Upper lobe of left lung (tissue), 6 donors: Measurements from ENCODE around the gene SFXN5. TPM values are rescaled to one million over a fixed set of nuclear protein-coding genes. Genes with fewer than 3 reads are reported as not detected.

Source experiments
- ATAC-seq, 2 donors: fragments of 200-7000 bp; cut with Tn5 transposase; one replicate each; pipeline ENCODE4 v1.9.1; 2022; ENCODE audit warnings: mild to moderate bottlenecking in 2 of 2, moderate library complexity in 2 of 2; ENCODE audit not compliant: low FRiP score in 2 of 2
- DNase-seq, 2 donors: peaks; one replicate each; pipeline ENCODE4 v3.0.0-alpha.2; 2019 to 2020
- H3K27ac ChIP-seq, 4 donors: fragments of 200-600 bp; sonication (generic); one replicate each; pipeline ENCODE4 v1.5.1; 2016 to 2019
- H3K27me3 ChIP-seq, 4 donors: fragments of 200-600 bp; sonication (generic); one replicate each; pipeline ENCODE4 v1.5.1; 2017 to 2019
- H3K36me3 ChIP-seq, 4 donors: fragments of 200-600 bp; sonication (generic); one replicate each; pipeline ENCODE4 v1.5.1; 2016 to 2019
- H3K4me1 ChIP-seq, 4 donors: fragments of 200-600 bp; sonication (generic); one replicate each; pipeline ENCODE4 v1.5.1; 2018 to 2019
- H3K4me3 ChIP-seq, 4 donors: fragments of 200-600 bp; sonication (generic); one replicate each; pipeline ENCODE4 v1.5.1; 2017 to 2019; ENCODE audit warnings: mild to moderate bottlenecking in 2 of 4, moderate library complexity in 1 of 4
- H3K9me3 ChIP-seq, 4 donors: fragments of 200-600 bp; sonication (generic); one replicate each; pipeline ENCODE4 v1.5.1; 2018 to 2019
- EP300 ChIP-seq, 4 donors: sonication (generic); formaldehyde crosslinking; IDR thresholded peaks; one replicate each; pipeline ENCODE4 v1.5.1; 2017; ENCODE audit warnings: antibody characterized with exemption in 4 of 4, control low read depth in 2 of 4
- POLR2A ChIP-seq, 4 donors: fragments of 450-650 bp; IDR thresholded peaks; one replicate each; pipeline ENCODE4 v1.5.1; 2016 to 2017; ENCODE audit warnings: antibody characterized with exemption in 4 of 4, mild to moderate bottlenecking in 2 of 4
- POLR2AphosphoS5 ChIP-seq, 2 donors: sonication (generic); formaldehyde crosslinking; IDR thresholded peaks; one replicate each; pipeline ENCODE4 v1.5.1; 2017; ENCODE audit warnings: antibody characterized with exemption in 2 of 2
- WGBS, 2 donors: methylation state at CpG; one replicate each; pipeline ENCODE4 v1.1.5; 2017 to 2018; 5-methylcytosine and 5-hydroxymethylcytosine counted together
- total RNA-seq, 6 donors: library from RNA; depleted of rRNA in 4 of 6; stranded (reverse); fragments of >200 nt in 4 of 6; gene quantifications; one replicate each; pipeline versions ENCODE4 v1.1.0 to v1.2.1, GENCODE V29; 2016 to 2021
- TF ChIP-seq, protein P1 (sequence below), 6 experiments: fragments of 450-650 bp in 4 of 6; fragments of 200-600 bp in 2 of 6; sonication (generic) in 2 of 6; IDR thresholded peaks; one replicate each; pipeline ENCODE4 v1.5.1; 2016 to 2019; ENCODE audit warnings: antibody characterized with exemption in 6 of 6
- donor health status: DM: no; HTN: no; CAD: no; lungs with moderate emphysema.
- donor health status: DM: no; HTN: yes; CAD: no; lungs with severe emphysema.

SFXN5 gene
- total RNA-seq, 6 donors from 2014 or later: 10.8 to 44.0 (median 13.7) TPM

DNA sequence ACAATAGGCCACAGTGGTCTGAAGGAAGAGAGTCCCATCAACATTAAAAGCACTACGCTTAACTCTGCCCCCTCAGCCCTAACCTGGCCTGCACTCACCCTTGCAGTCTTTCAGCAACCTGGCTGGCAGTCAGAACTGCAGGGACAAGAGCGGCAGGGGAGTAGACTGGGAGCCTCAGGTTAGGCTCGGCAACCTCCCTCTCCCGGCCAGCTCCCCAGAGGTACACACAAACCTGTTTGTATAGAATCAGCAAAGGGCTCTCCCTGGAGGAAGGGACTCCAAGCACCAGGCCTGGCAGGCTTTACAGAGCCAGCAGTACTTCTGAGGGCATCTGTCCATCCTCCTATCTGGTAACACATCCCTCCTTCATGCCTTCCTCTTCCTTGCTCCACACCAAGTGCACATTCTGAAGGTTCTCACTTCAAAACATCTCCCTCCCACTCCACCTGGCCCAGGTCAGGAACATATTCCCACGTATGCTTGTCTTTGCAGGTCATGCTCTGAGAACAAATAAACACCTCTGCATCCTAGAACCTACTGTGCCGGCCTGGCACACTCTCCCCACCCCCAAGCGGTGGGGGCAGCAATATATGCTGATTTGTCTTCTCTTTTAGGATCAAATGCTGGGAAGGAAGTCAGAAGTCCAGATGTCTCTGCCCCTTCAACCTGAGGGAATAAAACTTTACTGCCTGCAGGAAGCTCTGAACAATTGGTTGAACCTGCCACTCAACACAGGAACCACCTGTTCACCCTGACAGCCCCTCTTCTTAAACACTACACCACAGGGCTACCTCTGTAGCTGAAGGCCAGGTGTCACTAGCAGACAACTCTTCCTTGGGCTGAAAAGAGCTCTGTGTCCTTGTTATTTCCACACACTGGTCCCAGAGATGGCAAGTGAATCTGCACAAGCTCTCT, 12.6 kb upstream of the SFXN5 start:
- H3K4me3 ChIP-seq: no peak overlapping the region
- no peak overlapping the region for H3K27ac ChIP-seq
- no peaks in the 10 kb centered on the region for H3K9me3 ChIP-seq
- 79 to 84% methylated on average over 7 of the region's 7 CpGs for WGBS, 2 donors
- ATAC-seq (no peak), DNase-seq (no peak)
- no peaks in the 10 kb centered on the region for H3K4me1 ChIP-seq
- H3K36me3 ChIP-seq: peaks cover 0 to 55% (median 22%) of the 10 kb centered on the region in 4 donors
- no peaks in the 10 kb centered on the region for H3K27me3 ChIP-seq
- TF ChIP-seq, protein P1, sequence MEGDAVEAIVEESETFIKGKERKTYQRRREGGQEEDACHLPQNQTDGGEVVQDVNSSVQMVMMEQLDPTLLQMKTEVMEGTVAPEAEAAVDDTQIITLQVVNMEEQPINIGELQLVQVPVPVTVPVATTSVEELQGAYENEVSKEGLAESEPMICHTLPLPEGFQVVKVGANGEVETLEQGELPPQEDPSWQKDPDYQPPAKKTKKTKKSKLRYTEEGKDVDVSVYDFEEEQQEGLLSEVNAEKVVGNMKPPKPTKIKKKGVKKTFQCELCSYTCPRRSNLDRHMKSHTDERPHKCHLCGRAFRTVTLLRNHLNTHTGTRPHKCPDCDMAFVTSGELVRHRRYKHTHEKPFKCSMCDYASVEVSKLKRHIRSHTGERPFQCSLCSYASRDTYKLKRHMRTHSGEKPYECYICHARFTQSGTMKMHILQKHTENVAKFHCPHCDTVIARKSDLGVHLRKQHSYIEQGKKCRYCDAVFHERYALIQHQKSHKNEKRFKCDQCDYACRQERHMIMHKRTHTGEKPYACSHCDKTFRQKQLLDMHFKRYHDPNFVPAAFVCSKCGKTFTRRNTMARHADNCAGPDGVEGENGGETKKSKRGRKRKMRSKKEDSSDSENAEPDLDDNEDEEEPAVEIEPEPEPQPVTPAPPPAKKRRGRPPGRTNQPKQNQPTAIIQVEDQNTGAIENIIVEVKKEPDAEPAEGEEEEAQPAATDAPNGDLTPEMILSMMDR (IDR thresholded peaks at IDR 0.05): no peak
- TF ChIP-seq POLR2A (IDR thresholded peaks at IDR 0.05) (no peak), EP300 (IDR thresholded peaks at IDR 0.05) (no peak), POLR2AphosphoS5 (IDR thresholded peaks at IDR 0.05) (no peak)

DNA sequence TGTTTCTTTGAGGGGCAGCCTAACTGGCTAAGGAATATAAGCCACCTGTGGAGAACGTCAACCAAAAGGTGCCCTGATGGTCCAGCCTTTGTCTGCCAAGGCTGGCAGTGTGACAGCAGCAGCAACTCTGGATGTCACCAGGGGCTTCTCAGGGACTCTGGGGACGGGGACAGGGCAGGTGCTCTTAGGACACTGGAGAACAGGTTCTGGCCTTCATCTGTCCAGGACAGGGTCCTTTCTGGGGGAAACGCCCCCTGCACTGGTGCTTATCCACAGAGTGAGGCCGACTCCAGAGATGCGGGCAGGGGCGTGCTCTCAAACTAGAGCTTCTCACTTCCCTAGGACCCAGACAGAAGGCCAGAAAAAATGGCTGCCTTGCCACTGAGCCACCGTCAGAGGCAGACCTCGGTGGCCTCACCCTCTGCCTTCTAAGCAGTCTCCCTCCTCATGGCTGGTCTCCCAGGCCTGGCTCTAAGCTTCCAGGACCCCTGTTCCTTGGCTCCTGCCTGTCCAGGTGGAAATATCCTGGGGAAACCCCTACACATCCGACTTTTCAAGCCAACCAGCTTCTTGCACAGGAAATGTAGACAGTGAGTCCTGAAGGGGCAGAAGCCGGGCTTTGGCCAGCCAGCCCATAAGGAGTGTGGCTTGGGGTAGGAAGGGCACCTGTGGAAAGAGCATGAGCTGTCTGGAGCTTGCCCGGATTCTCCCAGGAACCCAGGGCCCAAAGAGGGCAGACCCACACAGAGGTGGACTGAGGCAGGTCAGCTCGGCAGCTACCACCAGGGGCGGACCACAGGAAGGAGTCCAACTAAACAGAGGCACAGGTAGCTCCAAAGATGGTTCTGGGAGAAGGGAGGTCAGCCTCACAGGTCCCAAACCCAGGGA, 11.3 kb upstream of the SFXN5 start:
- Histone ChIP-seq H3K27me3 (no peaks in the 10 kb centered on the region), H3K27ac (no peak overlapping the region), H3K4me3 (no peak overlapping the region), H3K9me3 (no peaks in the 10 kb centered on the region), H3K36me3 (peaks cover 0 to 42% (median 14%) of the 10 kb centered on the region in 4 donors), H3K4me1 (no peaks in the 10 kb centered on the region)
- DNase-seq: no peak
- TF ChIP-seq, protein P1 (IDR thresholded peaks at IDR 0.05): no peak
- TF ChIP-seq POLR2A (IDR thresholded peaks at IDR 0.05) (no peak), EP300 (IDR thresholded peaks at IDR 0.05) (no peak), POLR2AphosphoS5 (IDR thresholded peaks at IDR 0.05) (no peak)
- WGBS, 2 donors: 84 to 87% methylated on average over 11 to 12 of the region's 13 CpGs
- ATAC-seq: no peak

DNA sequence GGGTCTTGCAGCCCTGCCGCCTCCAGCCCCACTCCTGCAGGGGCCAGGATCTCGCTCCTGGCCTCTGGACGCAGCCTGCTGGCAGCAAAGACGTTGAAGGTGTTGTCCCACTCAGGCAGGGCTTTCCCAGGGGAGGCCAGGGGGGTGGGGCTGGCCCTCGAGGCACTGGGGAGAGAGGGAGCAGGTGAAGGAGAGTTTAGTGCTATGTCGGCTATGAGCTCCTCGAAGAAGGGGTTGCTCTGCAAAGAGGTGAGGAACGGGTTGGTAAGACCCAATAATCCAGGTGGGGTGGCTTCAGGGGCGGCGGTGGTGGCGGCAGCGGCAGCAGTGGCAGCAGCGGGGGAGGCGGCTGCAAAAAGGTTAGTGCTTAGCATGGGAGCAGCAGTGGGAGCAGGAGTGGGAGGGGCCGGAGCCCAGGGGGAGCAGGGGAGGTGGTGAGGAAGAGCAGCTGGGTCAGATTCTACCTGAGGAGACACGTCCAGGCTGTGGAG, 9.7 kb upstream of the SFXN5 start:
- WGBS, 2 donors: 85 to 88% methylated on average over 13 to 16 of the region's 16 CpGs
- no peak for ATAC-seq
- H3K27me3 ChIP-seq: no peaks in the 10 kb centered on the region
- no peak overlapping the region for H3K4me3 ChIP-seq
- peaks cover 0 to 29% (median 11%) of the 10 kb centered on the region in 4 donors for H3K36me3 ChIP-seq
- H3K27ac ChIP-seq: no peak overlapping the region
- TF ChIP-seq POLR2AphosphoS5 (IDR thresholded peaks at IDR 0.05) (no peak), POLR2A (IDR thresholded peaks at IDR 0.05) (no peak)
- TF ChIP-seq, protein P1 (IDR thresholded peaks at IDR 0.05): no peak
- no peaks in the 10 kb centered on the region for H3K4me1 ChIP-seq
- H3K9me3 ChIP-seq: no peaks in the 10 kb centered on the region
- peak in 1 of 2 donors; percentile 71 for DNase-seq

DNA sequence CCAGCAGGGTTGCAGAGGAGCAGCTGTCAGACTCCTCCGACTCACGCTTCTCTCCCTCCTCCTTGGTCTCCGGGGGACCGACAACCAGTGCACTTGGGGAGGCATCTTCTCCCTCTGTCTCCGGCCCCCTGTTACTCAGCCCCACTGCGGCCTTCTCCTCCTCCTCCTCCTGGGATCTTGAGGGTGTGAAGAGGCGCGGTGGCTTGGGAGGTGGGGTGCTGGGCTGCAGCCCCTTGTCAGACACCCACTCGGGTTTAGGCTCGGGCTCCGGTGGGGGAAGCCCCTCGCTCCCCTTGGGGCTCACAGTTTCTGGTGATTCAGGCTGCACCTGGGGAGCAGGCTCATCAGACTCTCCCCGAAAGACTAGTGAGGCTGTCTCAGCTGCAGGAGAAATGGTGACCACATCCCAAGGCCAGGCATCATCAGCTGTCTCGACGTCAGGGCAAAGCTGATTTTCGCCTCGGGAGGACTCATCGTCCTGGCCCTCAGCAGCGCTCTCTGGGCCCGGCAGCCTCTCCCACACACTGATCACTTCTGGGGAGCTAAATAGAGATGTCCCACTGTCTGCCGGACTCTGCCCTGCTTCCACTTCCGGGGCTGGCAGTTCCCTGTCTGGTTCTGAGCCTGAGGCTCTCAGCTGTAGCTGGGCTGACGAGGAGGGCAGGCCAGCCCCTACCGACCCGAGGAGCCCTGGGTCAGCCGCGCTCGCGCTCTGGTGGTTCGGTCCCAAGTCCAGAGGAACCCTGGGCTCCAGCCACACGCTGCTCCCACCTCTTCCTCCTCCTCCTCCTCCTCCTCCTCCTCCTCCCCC, 9.0 kb upstream of the SFXN5 start:
- H3K36me3 ChIP-seq: peaks cover 0 to 36% (median 12%) of the 10 kb centered on the region in 4 donors
- no peak for DNase-seq
- no peaks in the 10 kb centered on the region for H3K27me3 ChIP-seq

More for the DNA sequence above, 9.0 kb upstream of the SFXN5 start:
- Histone ChIP-seq H3K4me1 (no peaks in the 10 kb centered on the region), H3K9me3 (no peaks in the 10 kb centered on the region), H3K27ac (no peak overlapping the region), H3K4me3 (no peak overlapping the region)
- no peak for TF ChIP-seq POLR2A (IDR thresholded peaks at IDR 0.05)
- TF ChIP-seq EP300 (IDR thresholded peaks at IDR 0.05): no peak
- TF ChIP-seq POLR2AphosphoS5 (IDR thresholded peaks at IDR 0.05): no peak
- TF ChIP-seq, protein P1 (IDR thresholded peaks at IDR 0.05): no peak
- ATAC-seq: peak in 1 of 2 donors; percentile 10
- 92 to 94% methylated on average over 28 to 31 of the region's 31 CpGs for WGBS, 2 donors
